ENCODE results near the gene GON4L.
"Not testable (repeated sequence)": the region's sequence is repeated elsewhere in the genome, so short reads cannot be mapped to it uniquely, and the experiment has no call there.

GON4L gene

DNA sequence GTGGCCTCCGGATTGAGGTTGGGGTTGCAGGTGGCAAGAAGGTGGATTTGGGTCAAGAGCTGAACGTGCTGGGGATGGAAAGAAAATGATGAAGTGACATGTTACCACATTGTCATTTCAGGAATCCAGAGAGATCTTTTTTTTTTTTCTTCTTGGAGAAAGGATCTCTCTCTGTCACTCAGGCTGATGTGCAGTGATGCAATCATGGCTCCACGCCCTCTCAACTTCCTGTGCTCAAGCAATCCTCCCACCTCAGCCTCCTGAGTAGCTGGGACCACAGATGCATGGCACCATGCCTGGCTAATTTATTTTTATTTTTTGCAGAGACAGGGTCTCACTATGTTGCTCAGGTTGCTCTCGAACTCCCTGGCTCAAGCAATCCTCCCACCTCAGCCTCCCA, 80.6 kb downstream of the GON4L start:
- H3K36me3 ChIP-seq (ENCODE audit: control insufficient read depth, insufficient read depth, low read length): peaks cover 12% of the 10 kb centered on the region
- no peak for DNase-seq (ENCODE audit: low read depth, low spot score)
- no CpG with 5 or more reads among the region's 4 CpGs for WGBS (ENCODE audit: insufficient coverage, insufficient read length)

DNA sequence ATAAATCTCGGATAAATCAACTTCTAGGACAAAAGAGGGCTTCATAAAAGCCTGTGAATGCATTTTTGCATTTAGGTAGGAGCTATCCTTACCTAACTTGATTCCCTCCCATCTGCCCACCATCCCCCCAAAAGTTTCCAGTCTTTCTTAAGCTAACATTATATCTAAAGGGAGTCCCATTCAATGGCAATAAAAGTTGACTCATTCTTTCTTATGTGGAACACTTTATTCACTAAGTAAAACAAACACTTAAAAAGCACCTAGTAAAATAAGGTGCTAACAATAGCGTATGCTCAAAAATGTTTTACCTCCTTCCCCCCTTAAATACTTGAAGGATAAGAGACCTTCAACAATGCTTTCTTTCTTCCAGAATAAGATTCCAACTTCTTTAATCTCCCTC, 83.8 kb downstream of the GON4L start:
- WGBS (ENCODE audit: insufficient coverage, insufficient read length): no CpG with 5 or more reads among the region's 2 CpGs
- H3K9me3 ChIP-seq (ENCODE audit: control insufficient read depth, insufficient read depth, low read length): no peaks in the 10 kb centered on the region
- no peak overlapping the region for H3K4me3 ChIP-seq (ENCODE audit: low read length)
- no peak overlapping the region for H3K27ac ChIP-seq (ENCODE audit: low read length)
- no peaks in the 10 kb centered on the region for H3K4me1 ChIP-seq (ENCODE audit: control insufficient read depth, insufficient read depth, low read length)
- H3K36me3 ChIP-seq (ENCODE audit: control insufficient read depth, insufficient read depth, low read length): peaks cover 20% of the 10 kb centered on the region
- no peaks in the 10 kb centered on the region for H3K27me3 ChIP-seq (ENCODE audit: control insufficient read depth, insufficient read depth, low read length)
- no peak for DNase-seq (ENCODE audit: low read depth, low spot score)

More for the DNA sequence above, 80.6 kb downstream of the GON4L start:
- Histone ChIP-seq H3K9me3 (ENCODE audit: control insufficient read depth, insufficient read depth, low read length) (no peaks in the 10 kb centered on the region), H3K4me3 (ENCODE audit: low read length) (no peak overlapping the region), H3K27me3 (ENCODE audit: control insufficient read depth, insufficient read depth, low read length) (no peaks in the 10 kb centered on the region), H3K4me1 (ENCODE audit: control insufficient read depth, insufficient read depth, low read length) (no peaks in the 10 kb centered on the region), H3K27ac (ENCODE audit: low read length) (no peak overlapping the region)

DNA sequence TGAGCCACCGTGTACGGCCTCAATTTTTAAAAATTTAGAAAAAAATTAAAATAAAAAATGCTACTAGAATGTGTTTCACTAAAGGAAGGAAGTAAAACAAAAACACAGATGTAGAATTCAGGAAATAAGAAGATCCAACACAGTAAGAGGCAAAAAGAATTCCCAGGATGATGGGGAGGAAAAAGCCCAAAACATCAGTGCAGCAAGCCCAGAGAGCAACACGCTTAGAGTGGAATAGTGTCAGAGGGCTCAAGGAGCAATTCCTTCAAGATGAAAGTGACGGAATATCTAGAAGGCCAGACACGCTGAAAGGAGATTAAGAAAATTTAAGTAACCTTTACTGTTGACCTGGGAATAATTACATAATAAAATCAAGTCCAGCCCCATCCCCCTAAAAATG, 87.8 kb downstream of the GON4L start:
- Histone ChIP-seq H3K27ac (ENCODE audit: low read length) (no peak overlapping the region), H3K9me3 (ENCODE audit: control insufficient read depth, insufficient read depth, low read length) (no peaks in the 10 kb centered on the region), H3K27me3 (ENCODE audit: control insufficient read depth, insufficient read depth, low read length) (no peaks in the 10 kb centered on the region), H3K4me3 (ENCODE audit: low read length) (no peak overlapping the region), H3K4me1 (ENCODE audit: control insufficient read depth, insufficient read depth, low read length) (no peaks in the 10 kb centered on the region), H3K36me3 (ENCODE audit: control insufficient read depth, insufficient read depth, low read length) (peaks cover 14% of the 10 kb centered on the region)
- no CpG with 5 or more reads among the region's 5 CpGs for WGBS (ENCODE audit: insufficient coverage, insufficient read length)
- DNase-seq (ENCODE audit: low read depth, low spot score): no peak

DNA sequence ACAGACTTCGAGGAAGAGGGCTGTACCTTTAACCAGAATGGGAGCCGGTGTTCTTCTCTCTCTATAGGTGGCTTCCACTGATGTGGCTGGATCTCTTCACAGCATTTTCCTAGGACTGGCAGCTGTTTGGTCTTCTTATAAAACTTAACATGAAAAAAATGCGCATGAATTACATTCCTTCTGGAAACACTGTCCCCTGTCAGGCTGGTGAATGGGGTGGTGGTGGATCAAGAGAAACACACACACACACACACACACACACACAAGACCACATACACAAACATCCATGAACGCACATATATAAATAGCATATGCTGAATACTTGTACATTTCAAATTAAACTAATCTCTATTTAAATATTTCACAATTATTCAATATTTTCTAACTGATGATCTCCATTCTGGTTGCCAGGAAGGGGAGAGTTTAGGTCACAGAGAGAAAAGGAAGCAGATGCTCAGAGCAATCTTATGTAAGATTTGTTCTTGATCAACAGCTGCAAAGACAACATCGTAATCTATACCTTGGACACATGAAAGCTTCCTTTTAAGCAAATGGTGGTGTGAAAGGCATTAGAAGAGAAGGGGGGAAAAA, 89.5 kb downstream of the GON4L start:
- not testable (repeated sequence) for DNase-seq (ENCODE audit: low read depth, low spot score); H3K9me3 ChIP-seq (ENCODE audit: control insufficient read depth, insufficient read depth, low read length); H3K4me1 ChIP-seq (ENCODE audit: control insufficient read depth, insufficient read depth, low read length); H3K27ac ChIP-seq (ENCODE audit: low read length); H3K4me3 ChIP-seq (ENCODE audit: low read length); H3K27me3 ChIP-seq (ENCODE audit: control insufficient read depth, insufficient read depth, low read length)
- peaks cover 18% of the 10 kb centered on the region for H3K36me3 ChIP-seq (ENCODE audit: control insufficient read depth, insufficient read depth, low read length)
- 100% methylated on average over 1 of the region's 5 CpGs for WGBS (ENCODE audit: insufficient coverage, insufficient read length)

DNA sequence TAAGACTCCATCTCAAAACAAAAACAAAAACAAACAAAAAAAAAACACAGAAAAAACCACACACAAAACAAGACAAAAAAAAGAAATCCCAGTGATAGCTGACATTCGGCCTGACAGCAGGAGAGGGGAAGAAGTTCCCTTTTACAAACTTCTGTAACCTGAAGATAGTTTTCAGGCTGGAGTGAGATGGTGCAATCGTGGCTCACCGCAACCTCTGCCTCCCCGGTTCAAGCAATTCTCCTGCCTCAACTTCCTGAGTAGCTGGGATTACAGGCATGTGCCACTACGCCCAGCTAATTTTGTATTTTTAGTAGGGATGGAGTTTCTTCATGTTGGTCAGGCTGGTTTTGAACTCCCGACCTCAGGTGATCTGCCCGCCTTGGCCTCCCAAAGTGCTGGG, 93.0 kb downstream of the GON4L start:
- H3K4me3 ChIP-seq (ENCODE audit: low read length); DNase-seq (ENCODE audit: low read depth, low spot score); H3K27me3 ChIP-seq (ENCODE audit: control insufficient read depth, insufficient read depth, low read length); H3K9me3 ChIP-seq (ENCODE audit: control insufficient read depth, insufficient read depth, low read length); H3K27ac ChIP-seq (ENCODE audit: low read length); H3K4me1 ChIP-seq (ENCODE audit: control insufficient read depth, insufficient read depth, low read length): not testable (repeated sequence)
- peaks cover 19% of the 10 kb centered on the region; the same call in 1 of the 2 replicates for H3K36me3 ChIP-seq (ENCODE audit: control insufficient read depth, insufficient read depth, low read length)
- no CpG with 5 or more reads among the region's 7 CpGs for WGBS (ENCODE audit: insufficient coverage, insufficient read length)

DNA sequence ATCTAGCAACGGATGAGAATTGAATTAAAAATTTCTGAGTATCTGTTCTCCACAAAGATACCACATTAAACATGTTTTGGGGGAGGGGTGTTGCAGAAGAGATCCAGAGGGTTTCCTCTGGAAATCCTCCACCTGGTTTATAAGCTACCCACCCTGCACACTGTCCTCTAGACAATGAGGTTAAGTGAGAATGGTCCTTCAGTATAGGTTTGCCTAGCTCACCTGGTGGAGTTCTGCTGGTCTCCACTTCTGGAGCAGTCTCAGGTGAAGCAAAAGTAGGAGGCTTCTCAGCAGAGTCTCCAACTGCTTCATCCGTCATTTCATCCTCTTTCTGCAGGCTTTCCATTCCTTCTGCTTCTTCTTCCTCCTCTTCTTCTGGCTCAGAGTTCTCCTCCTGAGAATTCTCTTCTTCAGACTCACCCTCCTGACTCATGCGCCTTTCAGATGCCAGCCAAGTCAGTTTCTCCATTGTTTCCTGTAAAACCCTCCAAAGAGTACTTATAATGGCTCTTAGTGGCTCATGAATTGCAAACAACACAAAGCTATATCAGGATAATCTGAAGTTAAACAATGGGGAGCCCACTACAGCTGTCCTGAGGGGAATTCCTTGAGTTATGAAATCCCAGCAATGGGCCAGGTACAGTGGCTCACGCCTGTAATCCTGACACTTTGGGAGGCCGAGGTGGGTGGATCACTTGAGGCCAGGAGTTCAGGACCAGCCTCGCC, 93.8 kb downstream of the GON4L start:
- peaks cover 15% of the 10 kb centered on the region; the same call in 1 of the 2 replicates for H3K36me3 ChIP-seq (ENCODE audit: control insufficient read depth, insufficient read depth, low read length)
- DNase-seq (ENCODE audit: low read depth, low spot score); H3K4me3 ChIP-seq (ENCODE audit: low read length); H3K27me3 ChIP-seq (ENCODE audit: control insufficient read depth, insufficient read depth, low read length); H3K9me3 ChIP-seq (ENCODE audit: control insufficient read depth, insufficient read depth, low read length); H3K27ac ChIP-seq (ENCODE audit: low read length); H3K4me1 ChIP-seq (ENCODE audit: control insufficient read depth, insufficient read depth, low read length): not testable (repeated sequence)
- WGBS (ENCODE audit: insufficient coverage, insufficient read length): no CpG with 5 or more reads among the region's 6 CpGs

DNA sequence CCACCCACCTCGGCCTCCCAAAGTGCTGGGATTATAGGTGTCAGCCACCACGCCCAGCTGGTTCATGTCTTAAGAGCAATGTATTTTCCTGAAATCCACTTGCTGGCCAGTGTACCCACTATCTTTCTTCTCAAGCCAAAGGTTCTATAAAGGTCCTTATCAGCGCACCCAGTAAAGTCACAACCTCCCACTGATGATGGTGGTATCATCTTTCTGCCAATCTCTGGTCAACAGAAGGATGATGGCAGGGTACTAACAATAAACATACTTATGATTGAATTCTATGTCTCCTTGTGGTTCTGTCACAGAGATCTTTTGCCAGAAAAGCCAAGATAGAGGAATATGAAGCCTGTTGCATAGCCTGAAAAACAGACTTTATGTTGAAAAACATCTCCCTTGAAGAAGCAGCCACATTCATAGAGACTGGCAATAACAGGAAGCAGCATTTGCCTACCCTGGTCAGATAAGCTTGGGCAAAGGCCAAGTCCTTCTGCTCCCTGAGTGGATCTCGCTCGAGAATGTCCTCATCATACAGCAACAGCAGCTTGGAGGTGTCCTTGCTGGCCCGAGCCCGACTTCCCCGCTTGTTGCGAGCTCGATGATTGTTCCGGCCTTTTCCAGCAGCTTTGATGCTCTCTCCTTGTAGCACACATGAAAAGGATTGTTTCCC, 95.1 kb downstream of the GON4L start:
- no peak for DNase-seq (ENCODE audit: low read depth, low spot score)
- WGBS (ENCODE audit: insufficient coverage, insufficient read length): no CpG with 5 or more reads among the region's 11 CpGs
- Histone ChIP-seq H3K27me3 (ENCODE audit: control insufficient read depth, insufficient read depth, low read length) (no peaks in the 10 kb centered on the region), H3K36me3 (ENCODE audit: control insufficient read depth, insufficient read depth, low read length) (peaks cover 18% of the 10 kb centered on the region; the same call in 1 of the 2 replicates), H3K4me1 (ENCODE audit: control insufficient read depth, insufficient read depth, low read length) (no peaks in the 10 kb centered on the region), H3K9me3 (ENCODE audit: control insufficient read depth, insufficient read depth, low read length) (no peaks in the 10 kb centered on the region), H3K27ac (ENCODE audit: low read length) (no peak overlapping the region), H3K4me3 (ENCODE audit: low read length) (no peak overlapping the region)

DNA sequence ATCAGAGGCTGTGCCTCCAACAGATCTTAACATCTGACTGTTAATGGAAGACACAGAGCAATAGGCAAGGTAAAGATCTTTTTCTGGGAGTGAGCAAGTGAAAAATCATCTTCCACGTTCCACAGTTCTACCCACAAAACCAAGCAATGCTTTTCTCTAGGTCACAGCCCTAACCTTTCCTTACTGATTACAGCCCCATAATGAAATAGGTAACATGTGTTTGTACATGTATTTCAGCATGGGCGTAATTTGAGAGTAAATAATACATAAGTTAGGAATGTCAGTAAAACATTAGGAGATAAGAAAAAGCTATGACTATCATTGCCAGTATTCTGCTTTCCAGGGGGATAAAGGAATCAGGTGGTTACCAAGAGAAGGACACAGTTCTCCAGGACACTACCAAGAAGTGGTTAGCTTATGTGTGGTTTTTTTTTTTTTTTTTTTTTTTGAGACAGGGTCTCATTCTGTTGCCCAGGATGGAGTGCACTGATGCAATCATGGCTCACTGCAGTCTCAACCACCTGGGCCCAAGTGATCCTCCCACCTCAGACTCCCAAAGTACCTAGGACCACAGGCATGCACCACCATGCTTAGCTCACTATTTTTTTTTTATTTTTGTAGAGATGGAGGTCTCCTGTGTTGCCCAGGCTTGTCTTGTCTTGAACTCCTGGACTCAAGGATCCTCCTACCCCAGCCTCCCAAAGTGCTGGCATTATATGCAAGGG, 96.1 kb downstream of the GON4L start:
- Histone ChIP-seq H3K36me3 (ENCODE audit: control insufficient read depth, insufficient read depth, low read length) (peaks cover 21% of the 10 kb centered on the region; the same call in 1 of the 2 replicates), H3K27ac (ENCODE audit: low read length) (no peak overlapping the region), H3K27me3 (ENCODE audit: control insufficient read depth, insufficient read depth, low read length) (no peaks in the 10 kb centered on the region), H3K4me1 (ENCODE audit: control insufficient read depth, insufficient read depth, low read length) (no peaks in the 10 kb centered on the region), H3K9me3 (ENCODE audit: control insufficient read depth, insufficient read depth, low read length) (no peaks in the 10 kb centered on the region), H3K4me3 (ENCODE audit: low read length) (no peak overlapping the region)
- no CpG with 5 or more reads among the region's 2 CpGs for WGBS (ENCODE audit: insufficient coverage, insufficient read length)
- DNase-seq (ENCODE audit: low read depth, low spot score): no peak

DNA sequence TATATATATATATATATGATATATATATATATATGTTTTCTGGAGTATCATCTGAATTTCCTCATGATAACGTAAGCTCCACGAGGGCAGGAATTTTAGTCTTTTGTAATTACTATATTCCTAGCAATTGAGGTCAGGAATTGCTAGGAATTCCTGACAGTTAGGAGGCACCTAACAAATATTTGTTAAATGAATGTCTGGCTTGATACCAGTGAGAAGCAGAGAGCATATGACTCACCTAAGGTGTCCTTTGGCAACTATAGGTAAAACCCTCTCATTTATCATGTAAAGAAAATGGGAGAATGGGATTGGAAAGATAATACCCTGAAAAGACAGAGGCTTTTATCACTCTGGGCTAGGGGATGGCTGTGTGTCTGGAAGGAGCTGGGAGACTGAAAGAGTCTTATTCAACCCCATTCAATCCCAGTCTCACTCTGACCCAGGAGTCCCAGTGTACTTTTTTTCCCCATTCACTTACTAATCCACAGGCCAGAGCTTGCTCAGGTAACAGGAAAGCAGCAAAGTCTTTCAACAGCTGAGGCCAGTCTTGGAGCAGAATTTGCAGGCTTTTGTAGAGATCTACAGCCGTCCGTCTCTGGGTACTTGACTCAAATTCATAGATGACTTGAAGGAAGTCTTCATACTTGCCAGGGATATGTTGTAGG, 96.9 kb downstream of the GON4L start:
- no peaks in the 10 kb centered on the region for H3K9me3 ChIP-seq (ENCODE audit: control insufficient read depth, insufficient read depth, low read length)
- DNase-seq (ENCODE audit: low read depth, low spot score): no peak
- WGBS (ENCODE audit: insufficient coverage, insufficient read length): no CpG with 5 or more reads among the region's 4 CpGs
- H3K36me3 ChIP-seq (ENCODE audit: control insufficient read depth, insufficient read depth, low read length): peaks cover 21% of the 10 kb centered on the region; the same call in 1 of the 2 replicates
- no peak overlapping the region for H3K27ac ChIP-seq (ENCODE audit: low read length)
- H3K4me3 ChIP-seq (ENCODE audit: low read length): no peak overlapping the region
- no peaks in the 10 kb centered on the region for H3K27me3 ChIP-seq (ENCODE audit: control insufficient read depth, insufficient read depth, low read length)
- no peaks in the 10 kb centered on the region for H3K4me1 ChIP-seq (ENCODE audit: control insufficient read depth, insufficient read depth, low read length)

DNA sequence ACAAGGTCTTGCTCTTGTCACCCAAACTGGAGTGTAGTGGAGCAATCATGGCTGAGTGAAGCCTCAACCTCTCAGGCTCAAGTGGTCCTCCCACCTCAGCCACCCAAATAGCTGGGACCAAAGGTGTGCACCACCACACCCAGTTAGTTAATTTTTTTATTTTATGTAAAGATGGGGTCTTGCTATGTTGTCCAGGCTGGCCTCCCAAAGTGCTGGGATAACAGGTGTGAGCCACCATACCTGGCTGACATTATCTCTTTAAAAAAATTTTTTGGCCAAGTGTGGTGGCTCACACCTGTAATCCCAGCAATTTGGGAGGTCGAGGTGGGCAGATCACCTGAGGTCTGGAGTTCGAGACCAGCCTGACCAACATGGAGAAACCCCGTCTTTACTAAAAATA, 98.0 kb downstream of the GON4L start:
- WGBS (ENCODE audit: insufficient coverage, insufficient read length): no CpG with 5 or more reads among the region's 3 CpGs
- H3K4me1 ChIP-seq (ENCODE audit: control insufficient read depth, insufficient read depth, low read length); H3K4me3 ChIP-seq (ENCODE audit: low read length); H3K27ac ChIP-seq (ENCODE audit: low read length); DNase-seq (ENCODE audit: low read depth, low spot score); H3K9me3 ChIP-seq (ENCODE audit: control insufficient read depth, insufficient read depth, low read length); H3K27me3 ChIP-seq (ENCODE audit: control insufficient read depth, insufficient read depth, low read length): not testable (repeated sequence)
- H3K36me3 ChIP-seq (ENCODE audit: control insufficient read depth, insufficient read depth, low read length): peaks cover 21% of the 10 kb centered on the region; the same call in 1 of the 2 replicates

Data from iPS DF 6.9 (cell line).